CD4-positive, alpha-beta T cell treated with Interleukin-21 for 1 hour (primary cell): Measurements from ENCODE around the gene EPM2AIP1.
A peak's percentile ranks its signal among the peaks of the same experiment; 100 is the strongest.
"Not testable (repeated sequence)": the region's sequence is repeated elsewhere in the genome, so short reads cannot be mapped to it uniquely, and the experiment has no call there.

Experiments used
- DNase-seq: peaks from one replicate; pipeline ENCODE4 v3.0.0-alpha.2; 2020

EPM2AIP1 gene

DNA sequence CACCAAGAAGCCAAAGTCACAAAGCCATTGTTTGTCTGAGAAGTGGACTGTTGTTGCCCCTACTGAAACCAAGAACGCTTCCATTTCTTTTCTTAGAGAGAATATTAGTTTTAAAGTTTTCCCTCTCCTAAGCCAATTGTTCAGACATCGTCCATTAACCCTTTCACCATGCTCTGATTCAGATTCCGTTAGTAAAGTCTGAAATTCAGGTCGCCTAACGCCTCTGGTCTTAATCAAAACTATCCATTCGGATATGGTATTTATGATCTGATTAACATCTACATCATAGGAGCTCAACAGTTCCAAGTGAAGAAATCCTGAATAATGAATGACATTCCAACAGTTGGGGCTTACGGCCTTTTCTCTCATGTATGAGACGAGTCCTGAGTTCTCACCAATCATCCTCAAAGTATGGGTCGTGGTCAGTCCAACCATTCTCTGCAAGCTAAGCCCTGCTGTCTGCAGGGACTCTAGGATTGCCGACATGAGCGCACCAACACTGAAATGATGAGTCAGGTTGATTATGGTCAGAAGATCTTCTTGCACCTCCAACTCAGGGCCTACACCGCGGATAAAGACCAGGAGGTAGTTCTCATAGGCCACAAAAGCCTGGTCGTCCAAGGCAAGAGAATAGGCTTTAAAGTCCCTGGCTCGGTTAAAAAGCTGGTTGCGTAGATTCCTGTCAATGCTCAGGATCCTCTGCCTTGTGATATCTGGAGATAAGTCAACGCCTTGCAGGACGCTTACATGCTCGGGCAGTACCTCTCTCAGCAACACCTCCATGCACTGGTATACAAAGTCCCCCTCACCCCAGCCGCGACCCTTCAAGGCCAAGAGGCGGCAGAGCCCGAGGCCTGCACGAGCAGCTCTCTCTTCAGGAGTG, 767 bp downstream of the EPM2AIP1 start:
- peak; percentile 19 for DNase-seq

- DNase-seq, result peak; percentile 23
These were observed 1.8 kb downstream of the EPM2AIP1 start for GRCh38 chr3:36991147-36991546.

DNA sequence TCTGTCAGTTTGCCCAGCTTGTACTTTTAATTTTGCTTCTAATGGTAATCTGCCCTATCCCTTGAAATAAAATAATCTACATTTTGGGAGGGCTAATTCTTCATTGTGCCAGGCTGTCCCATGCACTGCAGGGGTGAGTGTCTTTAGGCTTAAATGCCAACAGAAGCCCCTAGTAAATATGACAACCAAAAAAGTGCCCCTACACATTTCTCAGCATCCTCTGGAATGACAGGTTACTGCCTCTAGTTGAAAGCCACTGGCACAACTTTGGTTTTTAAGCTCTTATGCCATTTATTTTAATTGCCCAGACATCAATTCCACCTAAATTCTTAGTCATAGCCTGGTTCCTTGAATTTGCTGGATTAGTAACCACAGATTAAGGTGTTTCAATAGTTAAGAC, 3.4 kb downstream of the EPM2AIP1 start:
- no peak for DNase-seq

GRCh38 chr3:36989005-36989404, 3.9 kb downstream of the EPM2AIP1 start:
- DNase-seq, result no peak

- peak; percentile 59 for DNase-seq
These were observed 4.6 kb downstream of the EPM2AIP1 start for GRCh38 chr3:36988356-36988755.

GRCh38 chr3:36981006-36981405, 11.9 kb downstream of the EPM2AIP1 start:
- no peak for DNase-seq

DNA sequence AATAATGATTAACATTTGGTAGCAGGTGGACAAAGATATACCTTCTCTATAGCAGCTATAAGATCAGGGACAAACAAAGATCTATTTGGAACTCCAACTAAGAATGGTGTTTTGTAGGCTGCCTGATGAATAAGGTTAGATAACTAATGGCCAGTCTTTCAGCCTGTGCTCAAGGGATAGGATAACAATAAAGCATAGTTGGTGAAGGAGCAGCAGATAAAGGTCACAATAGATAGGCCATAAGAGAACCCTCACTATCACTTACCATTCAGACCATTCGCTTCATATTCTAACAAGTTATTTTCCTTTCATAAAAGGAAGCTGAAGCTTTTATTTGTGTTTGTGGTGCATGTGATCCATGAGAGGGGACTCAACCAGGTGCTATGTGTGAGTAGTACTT, 19.8 kb downstream of the EPM2AIP1 start:
- no peak for DNase-seq

- no peak for DNase-seq
These were observed 20.8 kb downstream of the EPM2AIP1 start for GRCh38 chr3:36972163-36972562.

DNA sequence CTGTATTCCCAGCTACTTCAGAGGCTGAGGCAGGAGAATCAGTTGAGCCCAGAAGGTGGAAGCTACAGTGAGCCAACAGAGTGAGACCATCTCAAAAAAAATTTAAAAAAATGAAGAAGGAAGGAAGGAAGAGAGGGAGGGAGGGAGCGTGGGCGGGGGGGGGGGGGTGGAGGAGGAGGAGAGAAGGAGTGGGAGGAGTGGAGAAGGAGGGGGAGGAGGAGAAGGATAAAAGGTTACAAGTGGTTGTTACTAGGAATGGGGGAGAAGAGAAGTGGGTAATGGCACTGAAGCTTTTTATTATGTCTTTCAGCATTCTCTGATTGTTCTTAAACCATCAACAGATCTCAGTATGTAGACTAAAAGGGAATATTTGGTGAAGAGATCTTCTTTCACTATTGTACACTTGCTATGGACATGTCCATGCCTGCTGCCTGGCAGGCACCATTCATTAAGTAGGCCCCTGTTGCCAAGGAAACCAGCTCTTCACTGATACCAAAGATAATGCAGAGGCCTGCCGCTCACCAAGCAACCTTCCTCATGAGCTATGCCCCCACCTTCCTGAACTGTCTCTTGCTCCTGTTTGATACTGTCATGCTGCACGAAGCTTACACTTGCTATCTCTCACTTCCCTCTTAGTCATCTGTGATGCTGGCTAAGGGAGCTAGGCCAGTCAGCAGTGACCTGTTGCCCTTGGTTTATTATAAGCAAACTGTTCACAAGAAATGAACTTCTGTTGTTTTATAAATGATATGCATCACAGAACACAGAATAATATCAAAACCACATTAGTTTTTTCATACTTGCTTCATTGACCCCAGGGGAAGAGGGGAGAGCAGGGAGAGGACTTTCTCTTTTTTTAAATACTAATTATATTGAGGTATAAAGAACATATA, 23.1 kb downstream of the EPM2AIP1 start:
- DNase-seq, result peak; percentile 71

DNA sequence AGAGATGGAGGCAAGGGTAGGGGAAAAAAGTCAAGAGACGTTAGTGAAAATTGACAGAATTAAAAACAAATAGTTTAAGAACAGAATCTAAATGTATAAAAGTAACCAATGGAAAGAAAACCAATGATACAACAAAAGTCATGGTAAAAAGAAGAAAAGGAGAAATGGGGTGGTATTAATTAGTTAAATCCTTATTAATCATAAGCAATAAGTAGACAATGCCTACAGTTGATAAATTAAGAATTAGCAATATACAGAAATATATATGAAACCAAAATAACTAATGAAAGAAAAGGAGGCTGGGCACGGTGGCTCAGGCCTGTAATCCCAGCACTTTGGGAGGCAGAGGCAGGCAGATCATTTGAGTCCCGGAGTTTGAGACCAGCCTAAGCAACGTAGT, 23.8 kb downstream of the EPM2AIP1 start:
- DNase-seq, result no peak

- no peak for DNase-seq
These were observed 27.5 kb downstream of the EPM2AIP1 start for GRCh38 chr3:36965440-36965839.

- DNase-seq, result no peak
These were observed 28.1 kb downstream of the EPM2AIP1 start for GRCh38 chr3:36964817-36965216.

DNA sequence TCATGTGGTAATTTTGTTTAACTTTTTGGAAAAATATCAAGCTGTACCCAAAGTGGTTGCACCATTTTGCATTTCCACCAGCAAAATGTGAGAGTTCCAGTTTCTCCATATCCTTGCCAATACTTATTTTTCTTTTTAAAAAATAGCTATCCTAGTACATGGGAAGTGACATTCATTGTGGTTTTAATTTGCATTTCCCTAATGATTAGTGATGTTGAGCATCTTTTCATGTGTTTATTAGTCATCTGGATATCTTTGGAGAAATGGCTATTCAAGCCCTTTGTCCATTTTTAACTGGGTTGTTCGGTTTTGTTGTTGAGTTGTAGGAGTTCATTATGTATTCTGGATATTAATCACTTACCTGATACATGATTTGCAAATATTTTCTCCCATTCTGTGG, 28.6 kb downstream of the EPM2AIP1 start:
- no peak for DNase-seq

DNA sequence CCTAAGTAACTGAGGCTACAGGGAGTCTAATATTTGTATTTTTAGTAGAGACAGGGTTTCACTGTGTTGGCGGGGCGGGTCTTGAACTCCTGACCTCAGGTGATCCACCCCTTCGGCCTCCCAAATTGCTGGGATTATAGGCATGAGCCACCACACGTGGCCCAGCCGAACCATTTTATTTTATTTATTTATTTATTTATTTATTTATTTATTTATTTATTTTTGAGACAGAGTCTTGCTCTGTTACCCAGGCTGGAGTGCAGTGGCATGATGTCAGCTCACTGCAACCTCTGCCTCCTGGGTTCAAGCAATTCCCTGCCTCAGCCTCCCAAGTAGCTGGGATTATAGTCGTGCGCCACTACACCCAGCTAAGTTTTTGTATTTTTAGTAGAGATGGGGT, 29.9 kb downstream of the EPM2AIP1 start:
- not testable (repeated sequence) for DNase-seq

DNA sequence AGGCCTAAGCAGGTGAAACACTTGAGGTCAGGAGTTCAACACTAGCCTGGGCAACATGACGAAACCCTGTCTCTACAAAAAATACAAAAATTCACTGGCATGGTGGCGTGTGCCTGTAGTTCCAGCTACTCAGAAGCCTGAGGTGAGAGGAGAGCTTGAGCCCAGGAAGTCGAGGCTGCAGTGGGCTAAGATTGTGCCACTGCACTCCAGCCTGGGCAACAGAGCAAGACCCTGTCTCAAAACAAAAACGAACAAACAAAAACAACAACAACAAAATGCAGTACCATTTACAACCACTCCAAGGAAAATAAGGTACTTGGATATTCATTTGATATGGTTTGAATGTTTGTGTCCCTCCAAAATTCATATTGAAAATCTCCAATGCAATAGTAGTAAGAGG, 32.4 kb downstream of the EPM2AIP1 start:
- DNase-seq, result no peak

DNA sequence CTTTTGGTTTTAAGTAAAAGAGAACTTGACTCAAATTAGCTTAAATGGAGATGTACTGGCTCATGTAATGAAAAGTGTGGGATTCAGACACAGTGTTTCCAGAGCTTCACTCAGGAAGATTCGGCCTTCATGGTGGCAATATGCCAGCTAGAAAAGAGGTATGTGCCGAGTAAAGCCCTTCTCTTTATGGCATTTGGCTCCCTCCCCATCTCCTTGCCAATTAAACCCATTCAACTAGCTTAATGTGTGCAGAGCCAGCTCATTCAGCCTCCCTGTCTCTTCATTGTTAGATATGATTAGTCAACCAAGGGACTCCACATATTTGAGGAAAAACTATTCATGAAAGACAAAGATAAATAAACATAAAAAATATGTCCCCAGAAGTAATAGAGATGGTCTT, 33.1 kb downstream of the EPM2AIP1 start:
- no peak for DNase-seq

DNA sequence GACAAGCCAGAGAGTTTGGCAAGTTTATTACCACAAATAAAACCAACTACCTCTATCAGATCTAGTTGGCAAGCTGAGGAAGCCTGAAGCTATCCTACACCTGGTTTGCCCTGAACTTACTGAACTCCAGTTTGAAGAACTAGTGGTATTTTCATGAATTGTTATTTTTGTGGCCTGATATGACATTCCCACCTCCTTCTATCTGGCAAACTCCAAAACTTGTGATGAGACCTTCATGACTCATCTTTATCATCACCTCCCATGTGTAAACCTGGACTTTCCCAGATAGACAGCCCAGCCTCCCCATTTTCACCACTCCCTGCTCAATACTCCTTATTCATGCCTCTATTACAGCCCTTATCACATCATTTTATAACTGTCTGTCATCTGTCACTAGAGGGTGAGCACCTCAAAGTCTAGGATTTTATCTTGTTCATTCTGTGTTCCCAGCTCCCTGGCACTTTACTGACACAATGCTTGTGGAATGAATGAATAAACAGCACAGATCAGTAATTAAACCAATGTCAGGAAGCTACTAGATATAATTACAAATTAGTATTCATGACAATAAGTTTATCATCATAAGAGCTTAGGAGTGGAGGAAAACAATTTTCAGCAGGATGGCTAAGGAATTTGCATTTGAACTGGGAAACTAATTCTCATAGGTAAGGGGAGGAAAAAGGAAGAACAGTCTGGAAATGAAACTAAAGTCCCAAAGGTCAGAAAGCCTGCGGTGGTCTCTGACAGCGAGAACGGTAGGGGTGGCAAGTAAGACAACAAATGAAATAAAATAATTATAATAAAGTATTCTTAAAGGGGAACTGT, 34.9 kb downstream of the EPM2AIP1 start:
- DNase-seq, result peak; percentile 7

DNA sequence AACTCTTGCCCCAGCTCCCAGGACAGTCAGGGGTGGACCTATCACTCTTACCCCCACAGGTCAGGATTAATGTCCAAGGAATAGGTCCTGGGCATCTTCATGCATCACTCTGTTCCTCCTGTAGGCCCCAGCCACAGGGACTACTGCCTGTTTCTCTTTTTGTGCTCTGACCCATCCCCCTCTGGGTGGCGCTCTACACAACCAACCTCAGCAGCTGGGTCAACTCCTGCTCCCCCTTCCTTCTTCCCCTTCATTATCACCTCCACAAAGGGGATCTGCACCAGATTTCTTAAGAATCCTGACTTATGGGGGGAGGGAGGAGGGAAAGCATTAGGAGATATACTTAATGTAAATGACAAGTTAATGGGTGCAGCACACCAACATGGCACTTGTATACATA, 35.9 kb downstream of the EPM2AIP1 start:
- DNase-seq, result no peak

DNA sequence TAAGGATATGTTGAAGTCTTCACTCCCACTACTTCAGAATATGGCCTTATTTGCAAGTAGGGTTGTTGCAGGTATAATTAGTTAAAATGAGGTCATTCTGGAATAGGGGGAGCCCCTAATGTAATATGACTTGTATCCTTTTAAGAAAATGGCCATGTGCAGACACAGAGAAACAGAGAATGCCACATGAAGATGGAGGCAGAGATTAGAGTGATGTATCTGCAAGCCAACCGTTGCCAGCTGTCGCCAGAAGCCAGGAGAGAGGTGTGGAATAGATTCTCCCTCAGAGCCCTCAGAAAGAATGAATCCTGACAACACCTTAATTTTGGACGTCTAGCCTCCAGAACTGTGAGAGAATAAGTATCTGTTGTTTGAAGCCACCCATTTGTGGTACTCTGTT, 36.8 kb downstream of the EPM2AIP1 start:
- DNase-seq, result no peak

DNA sequence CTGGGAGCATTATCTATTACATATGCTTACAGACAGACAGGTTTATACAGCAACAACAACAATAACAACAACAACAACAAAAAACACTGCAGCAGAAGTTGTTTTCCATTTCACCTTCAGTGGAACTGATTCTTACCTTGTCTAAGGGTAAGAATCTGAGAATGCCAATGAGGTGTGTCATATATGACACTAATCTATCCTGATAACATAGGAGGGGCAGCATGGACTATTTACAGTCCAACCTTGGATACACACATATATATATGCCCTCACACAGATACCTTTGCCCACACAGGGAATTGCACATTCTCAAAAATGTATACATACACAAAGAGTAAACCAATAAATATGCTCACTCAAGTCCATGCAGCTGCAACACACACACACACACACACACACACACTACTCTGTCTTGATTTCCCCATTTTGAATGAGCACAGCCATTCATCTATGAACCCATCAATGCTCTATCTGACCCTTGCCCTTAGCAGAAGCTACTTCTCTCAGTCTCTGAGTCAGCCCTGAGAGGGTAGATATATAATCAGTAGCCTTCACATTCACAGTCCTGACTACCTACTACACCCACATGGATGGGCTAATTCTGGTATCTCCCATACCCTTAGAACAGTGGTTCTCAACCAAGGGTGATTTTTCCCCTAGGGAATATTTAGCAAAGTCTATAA, 38.3 kb downstream of the EPM2AIP1 start:
- DNase-seq, result no peak

DNA sequence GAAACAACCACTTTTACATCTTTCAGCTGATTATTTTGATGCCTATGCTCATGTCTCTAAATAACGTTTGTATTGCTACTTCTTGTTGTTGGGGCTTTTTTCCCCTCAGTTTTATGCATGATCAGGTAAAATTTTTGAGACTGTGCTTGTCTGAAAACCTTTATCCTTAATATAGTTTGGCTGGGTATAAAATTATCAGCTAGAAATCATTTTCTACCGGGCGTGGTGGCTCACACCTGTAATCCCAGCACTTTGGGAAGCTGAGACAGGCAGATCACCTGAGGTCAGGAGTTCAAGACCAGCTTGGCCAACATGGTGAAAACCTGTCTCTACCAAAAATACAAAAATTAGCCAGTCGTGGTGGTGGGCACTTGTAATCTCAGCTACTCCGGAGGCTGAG, 45.1 kb downstream of the EPM2AIP1 start:
- DNase-seq, result not testable (repeated sequence)

GRCh38 chr3:36945333-36945980, 47.5 kb downstream of the EPM2AIP1 start:
- DNase-seq, result no peak
